Fibroblast of peridontal ligament (primary cell): Measurements from ENCODE around the gene CALB2.
"Not testable (repeated sequence)": the region's sequence is repeated elsewhere in the genome, so short reads cannot be mapped to it uniquely, and the experiment has no call there.

Experiments
- DNase-seq: peaks from one replicate; pipeline ENCODE4 v3.0.0-alpha.2; 2010; ENCODE audit errors: extremely low read depth

The CALB2 gene, protein sequence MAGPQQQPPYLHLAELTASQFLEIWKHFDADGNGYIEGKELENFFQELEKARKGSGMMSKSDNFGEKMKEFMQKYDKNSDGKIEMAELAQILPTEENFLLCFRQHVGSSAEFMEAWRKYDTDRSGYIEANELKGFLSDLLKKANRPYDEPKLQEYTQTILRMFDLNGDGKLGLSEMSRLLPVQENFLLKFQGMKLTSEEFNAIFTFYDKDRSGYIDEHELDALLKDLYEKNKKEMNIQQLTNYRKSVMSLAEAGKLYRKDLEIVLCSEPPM

DNA sequence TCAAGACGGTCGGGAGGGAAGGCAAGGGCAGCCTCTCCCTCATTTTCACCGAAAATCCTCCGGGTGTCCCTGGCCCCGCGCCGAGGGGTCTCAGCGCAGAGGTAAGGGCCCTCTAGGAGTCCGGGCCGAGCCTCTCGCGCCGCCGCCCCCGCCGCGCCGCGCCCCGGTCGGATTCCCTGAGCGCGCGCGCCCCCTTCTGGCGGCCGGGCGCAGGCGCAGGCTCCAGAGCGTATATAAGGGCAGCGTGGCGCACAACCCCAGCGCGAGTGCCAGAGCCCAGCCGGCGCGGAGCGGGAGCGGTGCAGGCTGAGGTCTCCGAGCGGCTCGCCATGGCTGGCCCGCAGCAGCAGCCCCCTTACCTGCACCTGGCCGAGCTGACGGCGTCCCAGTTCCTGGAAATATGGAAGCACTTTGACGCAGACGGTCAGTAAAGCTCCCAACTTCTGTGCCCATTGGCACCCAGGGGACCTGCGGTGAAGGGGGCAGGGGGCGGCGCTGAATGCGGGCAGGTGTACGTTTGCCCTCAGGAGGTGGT, at the start of gene CALB2:
Gene CALB2 (plus strand): TSS at position 260 of the 535 bp plus-strand sequence. CDS start 70 bp downstream, at position 330.
- DNase-seq, result peak; percentile 34

DNA sequence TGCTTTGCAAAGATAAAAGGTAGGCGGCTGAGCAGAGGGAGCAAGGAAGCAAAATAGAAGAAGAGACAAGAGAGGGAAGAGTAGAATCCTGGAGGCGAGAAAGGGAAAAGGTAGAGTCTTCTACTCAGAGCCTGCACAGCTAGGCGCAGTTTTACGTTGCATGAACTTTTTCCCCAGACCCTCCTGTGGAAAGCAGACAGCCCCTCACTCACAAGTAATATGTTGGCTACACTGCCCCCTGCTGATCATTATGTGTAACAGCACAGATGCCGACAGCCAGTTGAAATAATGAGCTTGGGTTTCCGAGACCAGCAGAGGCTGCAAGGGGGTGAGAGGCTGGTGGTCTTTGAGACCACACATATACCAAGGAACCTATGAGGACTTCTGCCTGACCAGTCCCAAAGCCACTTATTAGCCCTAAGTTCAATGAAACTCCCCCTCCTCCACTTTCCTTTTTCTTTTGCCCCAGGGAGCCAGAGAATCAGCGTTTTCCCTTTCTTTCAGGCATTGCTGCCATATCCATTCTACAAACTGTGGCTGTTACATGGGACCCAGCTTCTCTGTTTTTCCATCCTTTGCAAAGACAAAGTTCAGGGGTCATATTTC, 46.9 kb upstream of the CALB2 start:
- DNase-seq, result peak; percentile 20

DNA sequence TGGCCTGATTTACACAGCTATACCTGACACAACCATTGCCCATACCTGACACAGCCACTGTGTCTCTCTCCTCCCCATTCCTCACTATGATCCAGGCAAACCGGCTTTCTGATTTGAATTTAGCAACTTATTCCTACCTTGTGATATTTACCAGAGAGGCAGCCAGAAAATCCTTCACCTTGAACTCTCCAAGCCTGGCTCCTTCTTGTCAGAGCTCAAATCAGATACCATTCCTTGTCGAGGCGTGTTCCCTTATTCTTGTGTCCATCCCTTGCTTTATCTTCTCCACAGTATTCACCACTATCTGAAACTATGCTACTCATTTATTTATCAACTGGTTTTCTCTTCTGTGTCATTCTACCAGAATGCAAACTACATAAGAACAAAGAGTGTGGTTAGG, 44.9 kb upstream of the CALB2 start:
- not testable (repeated sequence) for DNase-seq

DNA sequence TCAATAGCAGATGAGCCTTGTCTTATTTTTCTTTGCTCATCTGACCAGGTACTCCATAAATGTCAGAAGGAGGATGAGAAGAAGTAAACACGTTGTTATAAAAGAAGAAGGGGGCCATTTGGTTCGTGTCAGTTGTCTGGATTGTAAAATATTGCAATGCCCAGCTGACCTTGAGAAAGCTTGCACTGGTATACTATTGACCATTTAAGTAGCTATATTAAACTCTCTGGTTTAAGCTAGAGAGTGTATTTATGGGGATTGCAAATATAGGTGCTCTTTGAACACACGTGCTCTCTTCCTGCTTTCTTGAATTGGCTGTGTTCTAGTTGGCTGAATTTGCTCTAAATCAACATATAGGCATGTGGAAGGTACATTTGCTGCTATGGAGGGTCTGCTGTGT, 43.3 kb upstream of the CALB2 start:
- DNase-seq, result no peak

DNA sequence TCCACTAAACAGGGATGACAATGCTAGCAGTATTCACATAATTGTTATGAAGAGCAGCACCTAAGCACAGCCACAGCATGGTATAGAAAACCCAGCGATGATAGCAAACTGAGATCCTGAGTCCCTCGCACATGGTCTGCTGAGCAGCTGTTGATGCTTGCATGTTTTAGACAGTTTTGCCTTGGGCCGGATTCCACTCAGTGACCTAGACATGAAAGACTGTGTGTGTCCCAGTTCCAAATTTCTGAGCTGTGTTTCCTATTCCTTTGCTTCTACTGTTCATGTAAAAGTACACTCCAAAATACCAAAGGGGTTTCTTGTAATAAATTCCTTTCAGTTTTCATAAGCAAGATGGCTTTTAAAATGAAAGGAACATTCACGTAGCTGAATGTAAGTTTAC, 38.5 kb upstream of the CALB2 start:
- no peak for DNase-seq

DNA sequence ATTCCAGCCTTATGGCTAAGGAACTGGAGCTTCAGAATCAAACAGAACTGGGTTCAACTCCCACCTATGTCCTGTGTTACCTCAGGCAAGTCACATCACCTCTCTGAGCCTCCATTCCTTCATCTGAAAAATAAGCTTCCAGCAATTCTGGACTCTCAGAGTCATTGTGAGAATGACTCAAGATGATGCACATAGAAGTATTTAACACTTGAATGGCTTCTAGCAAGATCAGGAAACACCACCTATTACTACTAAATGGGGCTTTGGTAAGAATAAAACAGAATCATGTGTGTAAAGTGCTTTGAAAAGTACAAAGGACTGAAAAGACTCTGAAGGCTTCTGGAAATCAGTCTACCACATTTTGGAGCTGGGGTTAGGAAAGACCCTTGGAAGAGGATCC, 30.8 kb upstream of the CALB2 start:
- no peak for DNase-seq

DNA sequence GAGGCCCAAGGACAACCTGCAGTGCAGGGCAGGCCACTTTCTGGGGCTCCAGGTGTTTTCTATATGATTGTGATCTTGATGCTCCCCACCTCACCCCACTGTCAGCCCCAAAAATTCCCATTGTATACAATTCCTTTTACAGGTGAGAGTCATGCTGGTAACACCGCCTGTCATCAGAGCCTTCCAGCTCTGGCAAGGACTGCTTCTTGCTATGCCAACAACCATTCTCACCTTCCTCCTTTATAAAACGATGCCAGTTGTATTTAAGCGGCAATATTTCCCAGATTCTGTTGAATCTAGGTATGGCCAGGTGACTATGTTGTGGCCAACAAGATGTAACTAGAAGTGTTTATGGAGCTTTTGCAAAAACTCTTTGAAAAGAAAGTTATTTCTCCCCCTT, 30.4 kb upstream of the CALB2 start:
- DNase-seq, result no peak

DNA sequence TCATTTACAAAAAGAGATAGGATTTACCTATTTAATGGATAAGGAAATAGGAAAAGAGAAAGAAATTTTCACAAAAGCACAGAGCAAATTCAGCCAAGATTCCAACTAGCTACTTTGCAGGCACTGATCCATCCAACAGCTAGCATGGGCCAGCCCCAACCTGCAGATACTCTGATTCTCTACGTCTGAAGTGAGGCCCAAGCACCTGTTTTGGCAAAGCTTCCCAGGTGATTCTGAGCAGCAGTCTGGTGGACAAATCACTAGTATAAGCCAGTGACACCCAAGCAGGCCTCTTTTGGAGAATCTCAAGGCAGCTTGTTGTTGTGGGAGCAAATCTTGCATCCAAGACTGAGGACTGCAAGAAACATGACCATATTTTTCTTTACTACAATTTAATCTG, 20.9 kb upstream of the CALB2 start:
- DNase-seq, result no peak

DNA sequence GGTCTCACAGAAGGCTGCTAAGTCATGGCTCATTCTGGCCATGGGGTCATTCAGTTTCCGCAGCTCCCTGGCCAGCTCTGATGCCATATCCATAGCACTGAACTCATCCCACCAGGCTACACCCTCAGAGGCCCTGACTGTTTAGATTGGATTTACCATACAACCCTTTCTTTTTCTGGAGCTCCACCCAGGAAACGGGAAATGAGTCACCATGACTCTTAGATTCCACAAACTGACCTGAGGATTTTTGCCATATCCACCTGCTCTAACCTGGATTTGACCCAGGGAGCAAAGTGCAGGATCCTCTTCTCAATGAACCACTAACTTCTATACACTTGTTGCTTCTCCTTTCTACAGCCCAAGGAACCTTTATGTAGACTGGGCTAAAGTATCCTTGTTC, 20.3 kb upstream of the CALB2 start:
- no peak for DNase-seq

DNA sequence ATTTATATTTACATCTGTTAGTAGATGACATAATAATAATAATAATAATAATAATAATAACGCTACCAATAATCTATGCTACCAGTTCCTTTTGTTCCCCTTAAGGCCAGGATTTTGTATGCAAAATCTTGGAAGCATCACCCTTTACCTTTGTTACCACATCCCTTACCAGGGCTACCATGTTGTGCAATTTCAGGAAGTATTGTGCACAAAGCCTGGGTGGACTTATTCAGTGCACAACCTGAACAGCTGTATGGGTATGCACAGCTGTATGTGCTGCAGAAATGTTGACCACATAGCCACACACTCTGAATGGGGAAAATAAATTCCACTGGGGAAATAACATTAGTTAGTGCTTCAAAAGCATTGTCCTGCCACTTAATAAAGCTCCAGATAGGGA, 19.9 kb upstream of the CALB2 start:
- DNase-seq, result no peak

DNA sequence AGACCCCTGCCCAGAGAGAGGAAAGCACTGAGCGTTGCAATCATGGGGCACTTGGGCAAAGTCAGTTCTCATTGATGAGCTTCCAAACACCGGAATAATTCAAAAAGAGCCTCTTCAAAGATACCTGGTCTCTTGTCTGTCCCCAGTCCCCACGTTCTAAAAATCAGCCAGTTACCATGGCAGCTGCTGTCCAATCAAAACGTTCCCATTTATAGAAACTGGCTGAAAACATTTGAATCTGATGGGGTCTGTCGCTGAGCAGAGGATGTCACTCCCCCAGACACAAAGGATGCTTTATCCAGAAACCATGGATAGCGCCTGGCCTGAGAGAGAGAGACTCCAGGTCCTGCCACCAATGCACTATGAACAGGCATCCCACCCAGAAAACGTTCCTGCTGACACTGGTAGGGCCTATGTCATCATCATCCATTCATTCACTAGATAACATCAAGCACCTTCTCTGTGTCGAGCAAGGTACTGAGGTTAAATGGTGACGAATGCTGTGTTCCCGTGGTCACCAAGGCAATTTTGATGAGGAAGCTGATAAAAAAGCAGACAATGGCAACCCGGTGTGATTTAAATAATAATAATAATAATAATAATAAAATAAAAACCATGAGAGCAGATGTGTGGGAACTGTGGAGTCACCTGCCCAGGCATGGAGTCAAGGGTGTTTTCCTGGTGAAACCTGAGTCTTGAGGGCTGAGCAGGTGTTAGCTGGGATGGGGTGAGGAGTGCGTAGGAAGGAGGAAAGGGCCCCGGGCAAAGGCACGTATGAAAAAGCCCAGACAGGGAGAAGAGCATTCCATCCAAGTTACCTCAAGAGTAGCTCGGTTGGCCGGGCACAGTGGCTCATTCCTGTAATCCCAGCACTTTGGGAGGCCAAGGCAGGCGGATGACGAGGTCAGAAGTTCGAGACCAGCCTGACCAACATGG, 19.0 kb upstream of the CALB2 start:
- no peak for DNase-seq

DNA sequence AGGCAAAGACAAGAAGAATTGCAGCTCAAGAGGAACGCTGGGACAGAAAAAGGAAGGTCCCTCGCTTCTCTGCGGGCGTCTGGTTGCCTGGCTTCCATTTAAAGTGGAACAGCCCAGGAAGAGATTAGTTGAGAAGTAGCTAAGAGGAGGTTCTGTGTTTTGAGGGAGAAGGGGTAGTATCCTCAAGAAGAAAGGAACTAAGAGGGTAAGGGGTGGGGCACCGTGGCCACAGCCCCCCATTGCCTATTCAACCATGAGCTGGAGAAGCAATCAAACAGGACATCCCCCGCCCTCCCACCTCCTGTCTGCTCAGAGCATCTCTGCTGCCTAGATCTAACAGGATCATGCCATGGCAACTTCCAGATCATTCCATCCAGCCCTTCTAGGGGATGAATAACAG, 18.1 kb upstream of the CALB2 start:
- no peak for DNase-seq

DNA sequence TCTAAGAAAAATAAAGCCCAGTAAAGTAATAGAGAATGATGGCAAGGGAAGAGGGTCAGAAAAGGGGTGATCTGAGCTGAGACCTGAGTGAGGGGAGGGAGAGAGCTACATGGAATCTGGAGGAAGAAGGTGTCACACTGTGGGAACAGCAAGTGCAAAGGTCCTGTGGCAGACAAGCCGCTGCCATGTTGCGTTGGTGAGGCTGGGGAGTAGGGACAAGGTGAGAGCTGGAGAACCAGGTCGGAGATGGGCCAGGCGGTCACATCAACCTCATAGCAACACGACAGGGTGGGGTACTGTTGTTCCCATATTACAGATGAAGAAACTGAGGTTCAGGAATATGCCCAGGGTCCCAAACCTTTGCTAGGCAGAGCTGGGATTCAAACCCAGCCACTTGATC, 16.6 kb upstream of the CALB2 start:
- no peak for DNase-seq

DNA sequence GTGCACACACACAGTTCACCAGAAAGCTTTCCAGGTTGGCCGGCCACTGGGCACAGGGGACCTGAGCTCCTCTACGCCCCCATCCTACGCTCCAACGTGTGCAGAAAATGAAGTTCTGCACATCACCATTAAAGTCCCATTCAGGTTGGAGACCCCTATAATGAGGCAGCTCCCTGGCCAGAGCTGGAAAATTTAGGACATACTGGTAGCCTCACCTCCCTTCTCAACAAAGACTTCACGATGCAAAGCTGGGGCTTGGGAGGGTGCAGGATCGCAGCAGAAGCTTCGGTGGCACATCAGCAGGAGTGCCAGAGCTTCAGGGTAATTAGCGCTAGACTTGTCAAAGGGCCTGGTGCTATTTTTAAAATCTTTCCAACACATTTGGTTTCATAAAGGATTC, 15.4 kb upstream of the CALB2 start:
- DNase-seq, result no peak

DNA sequence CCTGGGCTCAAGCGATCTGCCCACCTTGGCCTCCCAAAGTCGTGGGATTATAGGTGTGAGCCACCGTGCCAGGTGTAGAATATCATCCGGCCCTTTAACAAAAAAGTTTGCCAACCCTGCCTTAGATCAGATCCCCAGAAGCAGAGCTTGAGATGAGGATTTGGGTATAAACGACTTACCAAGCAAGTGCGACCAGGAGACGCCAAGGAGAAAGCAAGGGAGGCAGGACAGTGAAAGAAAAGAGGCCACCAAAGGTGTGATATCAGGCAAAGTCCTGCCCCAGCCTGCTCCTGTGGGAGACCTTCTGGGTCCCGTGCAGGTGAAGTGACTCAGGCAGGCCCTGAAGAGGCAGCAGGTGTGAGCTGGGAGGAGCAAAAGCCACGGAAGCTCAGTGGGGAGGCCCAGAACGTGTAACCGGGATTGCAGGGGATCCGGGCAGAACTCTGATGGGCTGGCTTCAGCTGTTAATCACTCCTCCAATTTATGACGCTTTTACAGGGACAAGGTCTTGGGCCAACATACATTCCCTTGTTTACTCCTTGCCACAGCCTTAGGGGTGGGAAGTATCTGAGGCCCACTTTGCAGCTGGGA, 14.1 kb upstream of the CALB2 start:
- DNase-seq, result no peak

DNA sequence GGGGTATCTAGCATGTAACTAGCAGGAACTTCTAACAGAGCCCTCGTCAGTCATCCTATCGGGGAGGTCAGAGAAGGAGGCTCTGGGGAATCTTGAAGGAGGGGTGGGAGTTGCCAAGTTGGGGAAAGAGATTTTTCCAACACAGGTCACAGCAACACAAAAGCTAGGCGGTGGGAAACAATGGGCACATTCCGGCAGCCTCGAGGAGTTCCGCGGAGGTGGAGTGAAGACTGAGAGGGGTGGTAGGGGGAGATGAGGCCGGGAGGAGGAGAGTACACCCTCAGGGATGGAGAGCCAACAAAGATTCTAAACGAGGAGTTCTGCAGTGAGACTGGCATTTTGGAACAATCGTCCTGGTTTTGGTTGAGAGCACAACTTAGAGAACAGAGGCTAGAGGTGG, 13.5 kb upstream of the CALB2 start:
- no peak for DNase-seq

DNA sequence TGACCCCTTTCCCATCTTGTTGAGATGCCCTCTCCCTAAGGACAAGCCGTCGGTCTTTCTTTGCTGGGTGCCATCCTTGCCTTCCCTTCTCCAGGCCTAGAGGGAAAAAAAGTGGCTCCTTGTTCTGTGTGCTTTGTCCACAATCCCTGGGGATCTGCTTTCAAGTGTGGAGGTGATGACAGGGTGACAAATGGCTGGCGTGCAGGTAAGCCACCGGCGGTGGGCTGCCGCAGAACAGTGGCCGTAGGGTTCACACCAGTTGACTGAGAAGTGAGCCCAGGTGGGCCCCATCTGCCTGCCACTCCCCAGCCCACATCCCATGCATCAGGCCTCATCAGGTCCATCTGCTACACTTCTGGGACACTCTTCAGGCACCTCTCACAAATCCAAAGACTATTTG, 11.4 kb upstream of the CALB2 start:
- no peak for DNase-seq

DNA sequence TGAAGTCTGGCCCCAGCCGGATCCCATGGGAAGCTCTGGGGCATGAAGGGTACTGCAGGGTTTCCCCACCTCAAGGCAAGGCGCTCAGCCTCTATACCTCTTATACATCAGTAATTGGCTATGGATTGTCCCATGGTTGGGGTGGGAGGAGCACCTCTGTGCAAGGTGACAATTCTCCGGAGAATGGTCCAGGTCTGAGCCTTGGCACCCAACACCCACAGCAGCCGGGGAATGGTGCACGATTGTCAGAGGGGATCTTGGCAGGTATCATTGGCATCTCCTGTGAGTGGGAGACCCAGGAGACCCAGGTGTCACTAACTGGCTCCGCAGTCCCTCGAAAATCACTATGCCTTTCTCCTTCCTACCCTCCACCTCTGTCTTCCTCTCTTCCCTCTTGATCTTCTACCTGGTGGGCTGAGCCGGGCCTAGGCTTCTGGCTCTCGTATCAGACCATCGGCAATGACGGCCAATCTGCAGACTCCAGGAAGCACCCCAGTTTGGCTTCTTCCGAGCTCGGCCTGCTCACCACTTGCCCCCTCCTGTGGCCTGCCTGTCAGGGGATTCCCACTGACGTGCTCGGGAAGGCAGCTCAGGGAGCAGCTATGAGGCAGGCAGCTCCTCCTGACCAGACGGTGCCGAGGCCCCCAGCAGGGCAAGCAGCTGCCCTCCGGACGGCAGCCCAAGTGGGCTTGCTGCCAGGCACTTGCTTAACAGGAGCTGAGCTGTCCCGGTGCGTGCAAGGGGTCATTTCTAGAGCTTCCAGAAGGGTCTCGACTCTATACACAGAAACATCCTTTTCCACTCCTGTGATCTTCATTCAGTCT, 10.0 kb upstream of the CALB2 start:
- DNase-seq, result no peak

DNA sequence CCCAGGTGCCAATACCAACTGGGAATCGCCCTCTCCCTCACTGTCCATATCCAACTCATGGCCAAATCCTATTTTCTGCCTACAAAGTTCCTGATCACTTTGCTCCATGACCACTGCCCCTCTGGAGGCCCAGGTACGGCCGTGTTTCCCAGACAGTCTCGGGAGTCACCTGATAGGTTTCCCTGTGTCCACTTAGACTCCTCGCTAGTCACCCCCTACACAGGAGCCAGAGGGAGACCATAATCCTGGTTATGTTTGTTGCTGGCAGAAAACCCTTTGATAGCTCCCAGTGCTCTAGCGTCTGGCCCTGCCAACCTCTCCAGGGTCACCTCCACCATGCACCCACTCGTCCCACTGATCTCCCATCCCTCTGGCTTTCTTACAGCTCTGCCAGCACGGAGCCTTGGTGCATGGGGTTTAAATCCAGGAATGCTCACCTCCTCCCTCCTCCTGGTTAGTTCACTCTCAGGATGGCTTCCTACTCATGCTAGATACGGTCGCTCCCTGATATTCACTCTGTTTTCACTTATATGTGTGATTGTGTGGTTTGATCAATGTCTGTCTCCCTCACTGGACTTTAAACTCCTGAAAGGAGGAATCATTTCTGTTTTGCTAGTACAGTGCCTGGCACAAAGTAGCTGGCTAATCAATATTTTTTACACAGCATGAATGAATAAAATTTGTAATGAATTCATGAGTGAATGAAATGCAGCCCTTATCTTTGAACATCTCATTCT, 7.5 kb upstream of the CALB2 start:
- no peak for DNase-seq

DNA sequence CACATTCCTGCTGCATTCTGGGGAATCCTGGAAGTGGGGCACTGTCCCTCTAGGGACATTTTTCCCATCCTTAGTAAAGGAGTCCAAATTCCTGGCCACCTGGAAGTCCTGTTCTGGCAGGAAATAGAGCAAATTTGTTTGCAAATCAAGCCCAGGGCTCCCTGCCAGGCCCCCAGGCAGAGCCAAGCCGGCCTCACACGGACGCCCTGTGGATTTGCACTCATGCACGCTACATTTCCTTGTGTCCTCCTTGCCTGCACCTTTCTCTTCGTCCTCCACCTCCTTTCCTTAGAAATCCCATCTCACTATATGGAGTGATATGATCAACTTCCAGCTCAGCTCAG, 7.0 kb upstream of the CALB2 start:
- no peak for DNase-seq

DNA sequence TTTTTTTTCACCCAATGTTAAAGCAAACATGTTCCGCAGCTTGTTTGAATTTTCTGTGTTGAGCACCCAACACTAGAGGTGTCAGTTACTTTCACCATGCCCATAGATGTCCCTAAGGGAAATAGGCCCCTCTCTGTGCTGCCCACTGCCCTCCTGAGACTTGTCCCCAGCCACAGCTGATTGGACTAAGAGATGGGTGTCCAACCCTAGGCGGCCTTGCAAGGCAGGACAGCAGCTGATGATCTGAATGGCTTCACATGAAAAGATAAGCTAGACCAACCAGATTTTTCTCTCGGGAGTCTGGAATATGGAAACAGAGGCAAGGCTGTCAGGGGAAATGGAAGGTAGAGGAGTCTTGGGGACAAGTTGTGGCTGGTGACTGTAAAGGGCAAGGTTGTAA, 6.1 kb upstream of the CALB2 start:
- no peak for DNase-seq
